Keratinocyte (primary cell): ENCODE data around the gene DPH2. TPM values are rescaled to one million over a fixed set of nuclear protein-coding genes. Genes with fewer than 3 reads are reported as not detected.

Experiments
- DNase-seq: peaks from one replicate; pipeline ENCODE4 v3.0.0-alpha.2; 2011; ENCODE audit warnings: low read depth, missing footprints, low spot score
- FAIRE-seq: peaks from 2 replicates; lab custom pipeline; 2011; peaks lifted over from hg19 to GRCh38; lab: Jason Lieb, UNC
- H2AFZ ChIP-seq: 2 replicates; pipeline ENCODE4 v1.6.0; 2012; ENCODE audit warnings: low read length, control low read depth, inconsistent platforms; ENCODE audit not compliant: control insufficient read depth
- H3K27ac ChIP-seq: 2 replicates; pipeline ENCODE4 v1.5.1; 2011; ENCODE audit warnings: low read length; ENCODE audit not compliant: control insufficient read depth, insufficient read depth
- H3K27me3 ChIP-seq: 3 replicates; pipeline ENCODE4 v1.6.0; 2011; ENCODE audit warnings: low read length; ENCODE audit not compliant: control insufficient read depth, insufficient read depth; ENCODE audit errors: extremely low read depth
- H3K36me3 ChIP-seq, 2 experiments: 2 replicates in 1 of 2; 3 replicates in 1 of 2; pipeline ENCODE4 v1.5.1; 2011; ENCODE audit warnings: low read length in 2 of 2, mild to moderate bottlenecking in 1 of 2; ENCODE audit not compliant: control insufficient read depth in 2 of 2, insufficient read depth in 2 of 2; ENCODE audit errors: extremely low read depth in 1 of 2
- H3K4me1 ChIP-seq: 3 replicates; pipeline ENCODE4 v1.5.1; 2011; ENCODE audit warnings: low read length; ENCODE audit not compliant: control insufficient read depth, insufficient read depth; ENCODE audit errors: extremely low read depth
- H3K4me2 ChIP-seq: 3 replicates; pipeline ENCODE4 v1.6.0; 2011; ENCODE audit warnings: low read depth, low read length; ENCODE audit not compliant: control insufficient read depth, insufficient read depth; ENCODE audit errors: extremely low read depth
- H3K4me3 ChIP-seq, 3 experiments: fragments of 200-600 bp in 1 of 3; sonication (generic) in 1 of 3; 2 replicates in 2 of 3; 3 replicates in 1 of 3; pipeline ENCODE4 v1.5.1; 2011 to 2016; ENCODE audit warnings: low read length in 3 of 3, mild to moderate bottlenecking in 3 of 3, control low read depth in 2 of 3, inconsistent platforms in 1 of 3, low read depth in 1 of 3, mixed read lengths in 1 of 3, mixed run types in 1 of 3, moderate library complexity in 1 of 3; ENCODE audit not compliant: control insufficient read depth in 2 of 3, insufficient read depth in 2 of 3; ENCODE audit errors: extremely low read depth in 1 of 3
- H3K79me2 ChIP-seq: 2 replicates; pipeline ENCODE4 v1.6.0; 2012; ENCODE audit warnings: low read length; ENCODE audit not compliant: control insufficient read depth, insufficient read depth
- H3K9ac ChIP-seq: 3 replicates; pipeline ENCODE4 v1.6.0; 2011; ENCODE audit warnings: low read length; ENCODE audit not compliant: control insufficient read depth, insufficient read depth; ENCODE audit errors: extremely low read depth
- H3K9me1 ChIP-seq: 3 replicates; pipeline ENCODE4 v1.6.0; 2011; ENCODE audit warnings: low read length; ENCODE audit not compliant: control insufficient read depth, insufficient read depth; ENCODE audit errors: extremely low read depth
- H3K9me3 ChIP-seq: 2 replicates; pipeline ENCODE4 v1.5.1; 2012; ENCODE audit warnings: low read depth, low read length; ENCODE audit not compliant: control insufficient read depth
- H4K20me1 ChIP-seq: 3 replicates; pipeline ENCODE4 v1.6.0; 2011; ENCODE audit warnings: low read length; ENCODE audit not compliant: control insufficient read depth, insufficient read depth; ENCODE audit errors: extremely low read depth
- EZH2 ChIP-seq: IDR thresholded peaks from one replicate; pipeline ENCODE4 v1.6.1; 2012; ENCODE audit warnings: inconsistent platforms, mild to moderate bottlenecking, low read length, moderate library complexity
- dilution Hi-C: fragments of 300-500 bp; cut with MboI; formaldehyde crosslinking; loops from one replicate; pipeline ENCODE4 v1.7.0; 2020; ENCODE audit warnings: low sequenced_read_pairs; ENCODE audit not compliant: extremely low pct_ligation_motif_present
- polyA plus RNA-seq, 5 experiments: library from polyadenylated mRNA; depleted of rRNA in 3 of 5; stranded (reverse) in 3 of 5; stranded (forward) in 1 of 5; unstranded in 1 of 5; fragments of >200 nt; gene quantifications; 1 replicate in 1 of 5; 2 replicates in 3 of 5; 3 replicates in 1 of 5; pipeline versions ENCODE4 v1.2.1 to v1.2.3, GENCODE V29; 2011 to 2012; ENCODE audit warnings: missing spikeins in 2 of 5, low read depth in 1 of 5, low replicate concordance in 1 of 5
- TF ChIP-seq, protein P1 (sequence below), 3 experiments: IDR thresholded peaks in 1 of 3; conservative IDR thresholded peaks in 1 of 3; optimal IDR thresholded peaks in 1 of 3; 2 replicates in 2 of 3; 3 replicates in 1 of 3; pipeline versions ENCODE3 to v1.5.1; 2011; ENCODE audit warnings: low read length in 3 of 3, mild to moderate bottlenecking in 3 of 3, moderate library complexity in 2 of 3, control low read depth in 1 of 3, inconsistent platforms in 1 of 3; ENCODE audit not compliant: insufficient read depth in 2 of 3; ENCODE audit errors: extremely low read depth in 1 of 3

The DPH2 gene
- polyA plus RNA-seq, 1 donor (not counting 4 experiments of a cell fraction or from before 2014, with no cell fraction given) = 30.3 TPM

DNA sequence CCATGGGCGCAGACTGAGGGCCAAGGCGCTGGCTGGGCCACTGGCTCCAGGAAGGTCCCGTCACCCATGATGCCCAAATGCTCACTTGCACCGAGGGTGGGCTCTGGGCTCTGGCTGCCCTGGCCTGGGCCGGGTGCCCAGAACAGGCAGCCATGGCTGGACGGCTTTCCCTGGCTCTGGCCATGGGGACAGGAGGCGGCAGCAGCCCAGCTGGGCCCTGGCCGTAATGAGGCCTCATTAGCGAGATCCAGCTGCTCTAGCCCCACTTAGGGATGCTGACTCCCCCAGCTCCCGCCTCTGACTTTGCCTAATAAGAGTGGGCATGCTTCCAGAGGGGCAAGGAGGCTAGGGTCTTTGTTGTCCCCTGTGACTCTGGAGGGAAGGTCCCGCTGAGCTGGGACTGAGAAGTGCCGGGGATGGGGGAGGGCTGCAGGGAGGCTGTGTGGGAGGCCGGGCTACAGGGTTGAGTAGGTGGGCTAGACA, 49.7 kb downstream of the DPH2 start:
- TF ChIP-seq, protein P1, sequence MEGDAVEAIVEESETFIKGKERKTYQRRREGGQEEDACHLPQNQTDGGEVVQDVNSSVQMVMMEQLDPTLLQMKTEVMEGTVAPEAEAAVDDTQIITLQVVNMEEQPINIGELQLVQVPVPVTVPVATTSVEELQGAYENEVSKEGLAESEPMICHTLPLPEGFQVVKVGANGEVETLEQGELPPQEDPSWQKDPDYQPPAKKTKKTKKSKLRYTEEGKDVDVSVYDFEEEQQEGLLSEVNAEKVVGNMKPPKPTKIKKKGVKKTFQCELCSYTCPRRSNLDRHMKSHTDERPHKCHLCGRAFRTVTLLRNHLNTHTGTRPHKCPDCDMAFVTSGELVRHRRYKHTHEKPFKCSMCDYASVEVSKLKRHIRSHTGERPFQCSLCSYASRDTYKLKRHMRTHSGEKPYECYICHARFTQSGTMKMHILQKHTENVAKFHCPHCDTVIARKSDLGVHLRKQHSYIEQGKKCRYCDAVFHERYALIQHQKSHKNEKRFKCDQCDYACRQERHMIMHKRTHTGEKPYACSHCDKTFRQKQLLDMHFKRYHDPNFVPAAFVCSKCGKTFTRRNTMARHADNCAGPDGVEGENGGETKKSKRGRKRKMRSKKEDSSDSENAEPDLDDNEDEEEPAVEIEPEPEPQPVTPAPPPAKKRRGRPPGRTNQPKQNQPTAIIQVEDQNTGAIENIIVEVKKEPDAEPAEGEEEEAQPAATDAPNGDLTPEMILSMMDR (optimal IDR thresholded peaks at IDR 0.05 in 1 of 3, IDR thresholded peaks at IDR 0.05 in 1 of 3, conservative IDR thresholded peaks at IDR 0.05 in 1 of 3; ENCODE audit: extremely low read depth in 1 of 3, insufficient read depth in 2 of 3, low read length in 3 of 3) = no peak
- TF ChIP-seq EZH2 = no peak
- DNase-seq (no peak), FAIRE-seq (no peak)
- H2AFZ ChIP-seq = no peak overlapping the region
- no peak overlapping the region for H3K4me3 ChIP-seq
- no peak overlapping the region for H3K9ac ChIP-seq
- no peaks in the 10 kb centered on the region for H3K4me1 ChIP-seq
- dilution Hi-C loops = no loop called here
- H3K9me3 ChIP-seq = no peaks in the 10 kb centered on the region
- H3K79me2 ChIP-seq = no peaks in the 10 kb centered on the region
- peaks cover 4 to 19% of the 10 kb centered on the region in 2 experiments for H3K36me3 ChIP-seq
- H4K20me1 ChIP-seq = peaks cover 3% of the 10 kb centered on the region
- H3K27me3 ChIP-seq = no peaks in the 10 kb centered on the region
- H3K27ac ChIP-seq = no peak overlapping the region
- H3K9me1 ChIP-seq = no peaks in the 10 kb centered on the region
- no peak overlapping the region for H3K4me2 ChIP-seq

DNA sequence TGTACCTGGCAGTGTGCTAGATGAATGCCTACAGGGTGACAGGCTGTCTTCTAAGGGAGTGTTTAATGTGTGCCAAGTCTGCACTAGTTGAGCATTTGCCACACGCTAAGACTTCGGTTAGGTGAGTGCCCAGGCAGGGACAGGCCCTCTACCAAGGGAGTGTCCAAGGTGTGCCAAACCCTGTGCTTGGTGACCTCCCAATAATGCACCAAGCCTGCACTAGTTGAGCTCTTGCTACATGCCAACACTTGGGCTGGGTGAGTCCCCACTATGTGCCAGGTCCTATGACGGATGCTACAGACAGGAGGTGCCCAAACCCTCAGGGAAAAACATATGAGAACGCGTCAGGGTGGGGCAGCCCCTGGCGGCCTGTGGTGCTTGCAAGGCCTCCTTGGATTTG, 50.7 kb downstream of the DPH2 start:
- Histone ChIP-seq H2AFZ (no peak overlapping the region), H3K79me2 (no peaks in the 10 kb centered on the region), H3K9me1 (no peaks in the 10 kb centered on the region), H4K20me1 (no peaks in the 10 kb centered on the region), H3K9me3 (no peaks in the 10 kb centered on the region), H3K27ac (no peak overlapping the region), H3K9ac (no peak overlapping the region), H3K36me3 (peaks cover 4 to 19% of the 10 kb centered on the region in 2 experiments), H3K27me3 (no peaks in the 10 kb centered on the region), H3K4me3 (no peak overlapping the region), H3K4me1 (peaks cover 4% of the 10 kb centered on the region), H3K4me2 (no peak overlapping the region)
- TF ChIP-seq, protein P1 (optimal IDR thresholded peaks at IDR 0.05 in 1 of 3, IDR thresholded peaks at IDR 0.05 in 1 of 3, conservative IDR thresholded peaks at IDR 0.05 in 1 of 3; ENCODE audit: extremely low read depth in 1 of 3, insufficient read depth in 2 of 3, low read length in 3 of 3) = no peak
- TF ChIP-seq EZH2 = no peak
- DNase-seq = no peak
- dilution Hi-C loops = no loop called here
- FAIRE-seq = no peak
